NCI-H345 (cell line): ENCODE measurements around the gene MSH2.

Experiments
- DNase-seq: peaks from one replicate; lab custom pipeline; 2025; lab: John Stamatoyannopoulos, UW

MSH2 gene

GRCh38 chr2:47508641-47509040 lies 105.7 kb downstream of the MSH2 start:
- no peak for DNase-seq

GRCh38 chr2:47509250-47509649 lies 106.3 kb downstream of the MSH2 start:
- no peak for DNase-seq

DNA sequence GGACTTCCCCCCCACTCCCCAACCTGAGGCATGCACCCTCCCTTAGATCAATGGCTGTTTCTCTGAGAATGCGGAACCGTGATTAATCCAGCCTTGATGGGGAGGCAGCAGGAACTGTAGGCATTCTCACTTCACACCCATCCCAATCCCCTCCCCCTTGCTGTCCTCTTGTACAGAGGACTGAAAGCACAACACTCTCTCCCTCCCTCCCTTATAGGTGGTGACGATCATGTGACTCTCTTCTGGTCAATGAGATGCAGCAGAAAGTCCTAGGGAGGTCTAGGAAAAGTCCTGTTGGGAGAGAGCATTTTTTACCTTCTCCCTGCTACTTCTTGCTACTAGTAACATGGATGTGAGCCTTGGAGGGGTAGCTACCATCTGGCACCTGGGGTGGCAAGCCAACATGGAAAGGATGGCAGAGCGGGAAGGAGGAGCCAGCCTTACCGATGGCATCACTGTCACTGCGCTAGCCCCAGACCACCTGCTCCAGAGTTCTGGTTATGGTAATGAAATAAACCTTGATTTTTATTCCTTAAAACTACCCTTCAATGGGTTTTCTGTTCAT lies 106.9 kb downstream of the MSH2 start:
- DNase-seq: no peak

- DNase-seq: no peak
These were observed 107.8 kb downstream of the MSH2 start for GRCh38 chr2:47510745-47511144.

DNA sequence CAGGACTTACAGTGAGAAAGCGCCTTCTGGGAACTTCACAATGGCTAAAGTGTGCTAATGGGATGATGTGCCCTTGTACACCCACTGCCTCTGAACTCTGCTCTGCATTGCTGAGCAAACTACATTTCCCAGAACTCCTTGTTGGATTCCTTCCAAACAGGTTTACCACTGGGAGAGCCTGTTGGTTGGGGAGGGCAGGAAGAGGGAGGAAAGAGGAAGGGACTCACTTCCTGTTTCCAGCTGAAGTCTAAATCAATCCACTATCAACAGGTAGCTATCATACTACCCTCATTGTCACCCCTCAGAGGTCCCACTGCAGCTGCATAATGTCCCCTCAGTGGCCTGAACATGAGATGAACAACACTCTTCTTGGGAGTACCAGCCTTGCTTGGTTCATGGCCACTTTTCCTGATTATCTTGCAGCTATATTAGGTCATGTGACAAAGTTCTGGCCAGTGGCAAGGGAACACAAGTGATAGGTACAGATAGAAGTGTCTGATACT lies 109.7 kb downstream of the MSH2 start:
- no peak for DNase-seq

DNA sequence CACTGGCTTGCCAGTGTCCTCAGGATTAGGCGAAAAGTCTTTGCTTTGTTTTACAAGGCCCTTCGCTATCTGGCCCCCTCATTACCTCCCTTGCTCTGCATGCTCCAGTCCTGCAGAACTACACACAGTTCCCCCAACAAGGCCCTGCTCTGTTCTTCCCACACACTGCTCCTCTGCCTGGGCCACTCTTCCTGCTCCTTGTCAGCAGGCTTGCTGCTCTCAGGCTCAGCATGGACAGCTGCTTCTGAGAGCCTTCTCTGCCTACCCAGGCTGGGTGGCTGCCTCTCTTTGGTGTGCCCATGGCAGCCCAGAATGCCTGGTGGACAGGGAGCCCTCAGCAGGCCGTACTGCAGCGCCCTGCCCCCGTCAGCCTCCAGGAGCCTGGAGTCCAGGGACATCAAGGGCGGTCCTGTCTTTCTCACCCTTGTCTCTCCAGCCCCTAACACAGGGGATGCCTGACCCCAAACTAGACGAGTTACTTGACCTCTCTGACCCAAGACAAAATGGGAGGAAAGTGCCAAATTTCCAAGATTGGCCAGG lies 111.1 kb downstream of the MSH2 start:
- DNase-seq: no peak

GRCh38 chr2:47516360-47517104 lies 113.6 kb downstream of the MSH2 start:
- no peak for DNase-seq

DNA sequence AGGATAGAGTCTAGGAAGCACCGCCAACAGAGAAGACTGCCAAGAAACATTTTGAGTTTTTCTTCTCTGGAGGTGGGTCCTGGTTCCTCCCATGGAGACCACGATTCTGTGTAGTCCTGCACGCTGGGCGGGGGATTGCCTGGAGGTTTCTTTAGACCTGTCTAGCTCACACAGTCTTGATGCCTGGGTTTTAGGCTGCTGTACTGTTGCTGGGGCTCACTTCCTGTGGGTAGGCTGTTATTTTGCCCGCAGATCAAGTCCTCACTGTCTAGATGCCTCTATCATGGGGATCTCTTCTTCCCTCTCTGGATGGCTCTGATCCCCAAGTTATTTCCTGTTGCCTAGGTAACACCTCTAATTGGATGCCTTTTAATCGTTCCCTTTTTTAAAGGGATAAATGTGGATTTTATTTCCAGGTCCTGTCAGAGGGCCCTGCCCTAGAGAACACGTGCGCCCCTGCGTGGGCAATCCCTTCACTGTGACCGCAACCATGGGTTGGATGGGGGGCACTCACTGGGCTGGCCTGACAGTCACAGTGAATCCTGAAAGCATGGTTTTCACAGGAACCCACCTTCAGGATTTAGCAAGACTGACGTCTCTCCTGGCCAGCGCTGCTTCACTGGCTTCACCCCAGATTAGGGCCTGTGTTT lies 115.7 kb downstream of the MSH2 start:
- no peak for DNase-seq

GRCh38 chr2:47519147-47519537 lies 116.2 kb downstream of the MSH2 start:
- DNase-seq: no peak

GRCh38 chr2:47519604-47520301 lies 116.8 kb downstream of the MSH2 start:
- no peak for DNase-seq

GRCh38 chr2:47520302-47520630 lies 117.3 kb downstream of the MSH2 start:
- no peak for DNase-seq

DNA sequence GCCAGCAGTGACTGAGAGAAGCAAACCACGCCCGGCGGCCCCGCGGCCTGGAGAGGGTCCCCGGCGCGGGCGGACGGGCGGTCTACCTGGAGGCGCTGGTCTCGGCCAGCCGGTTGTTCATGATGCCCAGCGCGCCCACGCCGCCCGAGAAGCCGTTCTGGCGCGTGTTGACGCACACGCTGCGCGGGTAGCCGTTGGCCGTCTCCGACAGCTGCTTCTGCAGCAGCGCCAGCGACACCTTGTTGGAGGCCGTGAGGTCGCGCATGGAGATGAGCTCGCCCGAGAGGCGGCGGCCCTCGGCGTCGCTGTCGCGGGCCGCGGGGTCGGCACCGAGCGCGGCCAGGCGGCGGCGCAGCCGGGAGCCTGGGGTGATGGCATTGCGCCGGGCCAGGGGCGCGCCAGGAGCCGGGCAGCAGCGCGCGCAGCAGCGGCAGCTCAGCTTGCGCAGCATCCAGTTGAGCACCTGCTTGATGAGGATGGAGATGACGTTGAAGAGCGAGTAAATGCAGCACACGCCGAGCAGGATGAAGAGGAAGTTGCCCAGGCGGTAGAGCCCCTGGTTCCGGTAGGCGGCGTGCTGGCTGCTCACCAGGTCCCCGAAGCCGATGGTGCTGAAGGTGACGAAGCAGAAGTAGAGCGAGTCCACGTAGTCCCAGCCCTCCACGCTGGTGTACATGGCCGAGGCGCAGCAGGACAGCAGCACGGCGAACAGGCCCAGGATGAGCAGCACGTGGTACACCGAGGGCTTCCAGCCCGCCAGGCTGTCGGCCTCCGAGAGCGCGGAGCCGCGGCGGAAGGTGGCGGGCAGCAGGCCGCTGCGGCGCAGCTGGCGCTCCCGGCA lies 118.1 kb downstream of the MSH2 start:
- peak; percentile 79 for DNase-seq

DNA sequence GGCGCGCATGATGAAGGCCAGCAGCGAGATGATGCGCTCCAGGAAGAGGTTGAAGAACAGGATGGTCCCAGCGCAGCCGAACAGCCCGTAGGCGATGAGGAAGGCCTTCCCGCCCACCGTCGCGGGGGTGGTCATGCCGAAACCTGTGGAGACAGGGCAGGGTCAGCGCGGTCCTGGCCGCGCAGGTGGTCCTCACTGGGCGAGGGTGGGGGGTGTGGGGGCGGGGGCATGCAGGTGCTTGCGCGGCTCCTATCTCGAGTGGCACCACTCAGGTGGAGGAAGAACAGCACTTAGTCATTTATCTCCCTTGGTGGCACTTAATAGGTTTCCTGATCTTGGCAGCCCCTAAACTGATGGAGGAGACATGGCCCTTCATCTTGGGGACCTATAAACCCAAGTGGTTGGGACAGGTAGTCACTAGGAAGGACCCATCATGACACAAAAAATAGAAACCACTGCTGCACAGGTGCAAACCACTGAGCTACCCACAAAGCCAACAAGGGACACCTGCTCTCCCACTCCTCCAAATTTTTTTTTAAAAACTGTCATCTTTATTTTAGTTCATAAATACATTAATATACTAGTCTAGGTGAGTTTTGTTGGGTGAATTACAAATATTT lies 118.8 kb downstream of the MSH2 start:
- DNase-seq: no peak

- no peak for DNase-seq
These were observed 122.2 kb downstream of the MSH2 start for GRCh38 chr2:47525167-47525566.

GRCh38 chr2:47528455-47528854 lies 125.5 kb downstream of the MSH2 start:
- no peak for DNase-seq

DNA sequence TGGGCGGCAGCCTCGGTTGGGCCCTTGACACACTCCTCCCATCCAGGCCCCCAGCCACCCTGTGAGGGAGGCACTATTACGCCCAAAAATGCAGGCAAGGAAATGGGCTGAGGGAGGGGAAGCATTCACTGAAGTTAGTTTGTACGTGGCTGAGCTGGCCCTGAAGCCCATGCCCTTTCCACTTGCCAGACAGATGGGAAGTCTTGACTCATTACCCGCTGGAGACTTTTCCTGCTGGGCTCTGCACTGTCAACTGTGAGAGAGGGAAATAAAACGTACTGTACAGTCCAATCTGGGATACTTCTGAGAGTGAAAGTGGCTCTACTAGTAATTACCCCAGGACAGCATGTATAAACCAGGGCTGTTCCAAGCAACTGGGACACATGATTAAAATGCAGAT lies 125.9 kb downstream of the MSH2 start:
- DNase-seq: no peak

DNA sequence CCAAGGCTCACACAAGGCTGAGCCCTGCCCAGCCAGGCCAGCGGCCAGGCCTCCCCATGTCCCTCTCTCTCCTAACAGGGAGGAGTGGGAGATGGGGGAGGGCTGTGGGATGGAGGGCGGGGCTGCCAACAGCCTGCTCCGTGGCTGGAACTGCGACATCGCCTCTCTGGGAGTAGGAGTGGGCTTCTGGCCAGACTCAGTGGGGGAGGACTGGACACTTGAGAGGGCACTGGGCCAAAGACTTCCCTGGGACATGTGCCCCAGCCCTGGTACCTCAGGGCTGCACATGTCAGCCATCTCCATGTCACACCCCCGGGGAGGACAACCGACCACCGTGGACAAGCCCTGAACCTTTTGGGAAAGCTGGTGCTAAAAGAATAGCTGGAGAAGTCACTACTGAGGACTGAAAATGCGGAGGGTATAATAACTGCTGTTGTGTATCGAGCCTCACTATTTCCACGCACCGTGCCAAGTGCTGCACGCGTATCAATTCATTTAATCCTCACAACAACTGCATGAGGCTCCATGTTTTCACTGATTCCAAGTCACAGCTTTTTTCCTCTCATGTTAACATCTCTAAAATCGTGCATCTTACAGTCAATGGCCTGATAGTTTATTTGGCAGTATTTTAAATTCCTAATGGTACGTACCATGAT lies 127.3 kb downstream of the MSH2 start:
- no peak for DNase-seq

- no peak for DNase-seq
These were observed 128.6 kb downstream of the MSH2 start for GRCh38 chr2:47531378-47532042.
